ENCODE measurements around the gene KIF26B.

Gene KIF26B

GRCh38 chr1:245579881-245580280, 425.1 kb downstream of the KIF26B start:
- Histone ChIP-seq H3K9me3 (ENCODE audit: insufficient read depth, low read length) (no peaks in the 10 kb centered on the region), H3K4me3 (ENCODE audit: insufficient read length, low read depth) (no peak overlapping the region), H3K4me1 (ENCODE audit: insufficient read depth, insufficient read length) (peaks cover 2% of the 10 kb centered on the region), H3K27me3 (ENCODE audit: insufficient read depth, insufficient read length) (no peaks in the 10 kb centered on the region), H3K36me3 (ENCODE audit: insufficient read depth, insufficient read length, low read length) (no peaks in the 10 kb centered on the region), H3K9ac (ENCODE audit: insufficient read length, low read depth) (no peak overlapping the region)
- no peak for DNase-seq (ENCODE audit: low read depth, low spot score)
- TF ChIP-seq YY1 (IDR thresholded peaks at IDR 0.05; ENCODE audit: insufficient read depth, insufficient read length) (no peak), SUZ12 (IDR thresholded peaks at IDR 0.05; ENCODE audit: extremely low read depth, insufficient read depth, insufficient read length) (no peak), ZNF274 (IDR thresholded peaks at IDR 0.05; ENCODE audit: low read depth, low read length) (no peak)

GRCh38 chr1:245580651-245581050, 425.9 kb downstream of the KIF26B start:
- peaks cover 2% of the 10 kb centered on the region for H3K4me1 ChIP-seq (ENCODE audit: insufficient read depth, insufficient read length)
- TF ChIP-seq ZNF274 (IDR thresholded peaks at IDR 0.05; ENCODE audit: low read depth, low read length) (no peak), SUZ12 (IDR thresholded peaks at IDR 0.05; ENCODE audit: extremely low read depth, insufficient read depth, insufficient read length) (no peak), YY1 (IDR thresholded peaks at IDR 0.05; ENCODE audit: insufficient read depth, insufficient read length) (no peak)
- no peak for DNase-seq (ENCODE audit: low read depth, low spot score)
- no peaks in the 10 kb centered on the region for H3K27me3 ChIP-seq (ENCODE audit: insufficient read depth, insufficient read length)
- no peaks in the 10 kb centered on the region for H3K36me3 ChIP-seq (ENCODE audit: insufficient read depth, insufficient read length, low read length)
- no peak overlapping the region for H3K9ac ChIP-seq (ENCODE audit: insufficient read length, low read depth)
- no peaks in the 10 kb centered on the region for H3K9me3 ChIP-seq (ENCODE audit: insufficient read depth, low read length)
- no peak overlapping the region for H3K4me3 ChIP-seq (ENCODE audit: insufficient read length, low read depth)

- H3K9ac ChIP-seq (ENCODE audit: insufficient read length, low read depth) = no peak overlapping the region
- TF ChIP-seq ZNF274 (IDR thresholded peaks at IDR 0.05; ENCODE audit: low read depth, low read length) (no peak), SUZ12 (IDR thresholded peaks at IDR 0.05; ENCODE audit: extremely low read depth, insufficient read depth, insufficient read length) (no peak), YY1 (IDR thresholded peaks at IDR 0.05; ENCODE audit: insufficient read depth, insufficient read length) (no peak)
- H3K4me1 ChIP-seq (ENCODE audit: insufficient read depth, insufficient read length) = no peaks in the 10 kb centered on the region
- DNase-seq (ENCODE audit: low read depth, low spot score) = no peak
- no peaks in the 10 kb centered on the region for H3K9me3 ChIP-seq (ENCODE audit: insufficient read depth, low read length)
- H3K27me3 ChIP-seq (ENCODE audit: insufficient read depth, insufficient read length) = no peaks in the 10 kb centered on the region
- H3K4me3 ChIP-seq (ENCODE audit: insufficient read length, low read depth) = no peak overlapping the region
- H3K36me3 ChIP-seq (ENCODE audit: insufficient read depth, insufficient read length, low read length) = no peaks in the 10 kb centered on the region
Measured at GRCh38 chr1:245582026-245582425, 427.2 kb downstream of the KIF26B start.

- Histone ChIP-seq H3K27me3 (ENCODE audit: insufficient read depth, insufficient read length) (no peaks in the 10 kb centered on the region), H3K9me3 (ENCODE audit: insufficient read depth, low read length) (no peaks in the 10 kb centered on the region), H3K4me1 (ENCODE audit: insufficient read depth, insufficient read length) (no peaks in the 10 kb centered on the region), H3K36me3 (ENCODE audit: insufficient read depth, insufficient read length, low read length) (no peaks in the 10 kb centered on the region), H3K9ac (ENCODE audit: insufficient read length, low read depth) (no peak overlapping the region), H3K4me3 (ENCODE audit: insufficient read length, low read depth) (no peak overlapping the region)
- DNase-seq (ENCODE audit: low read depth, low spot score) = no peak
- TF ChIP-seq ZNF274 (IDR thresholded peaks at IDR 0.05; ENCODE audit: low read depth, low read length) = no peak
- no peak for TF ChIP-seq SUZ12 (IDR thresholded peaks at IDR 0.05; ENCODE audit: extremely low read depth, insufficient read depth, insufficient read length)
- no peak for TF ChIP-seq YY1 (IDR thresholded peaks at IDR 0.05; ENCODE audit: insufficient read depth, insufficient read length)
Measured at GRCh38 chr1:245583081-245583480, 428.3 kb downstream of the KIF26B start.

GRCh38 chr1:245583575-245584330, 429.0 kb downstream of the KIF26B start:
- H3K9me3 ChIP-seq (ENCODE audit: insufficient read depth, low read length) = no peaks in the 10 kb centered on the region
- no peaks in the 10 kb centered on the region for H3K27me3 ChIP-seq (ENCODE audit: insufficient read depth, insufficient read length)
- H3K36me3 ChIP-seq (ENCODE audit: insufficient read depth, insufficient read length, low read length) = no peaks in the 10 kb centered on the region
- TF ChIP-seq ZNF274 (IDR thresholded peaks at IDR 0.05; ENCODE audit: low read depth, low read length) (no peak), YY1 (IDR thresholded peaks at IDR 0.05; ENCODE audit: insufficient read depth, insufficient read length) (no peak), SUZ12 (IDR thresholded peaks at IDR 0.05; ENCODE audit: extremely low read depth, insufficient read depth, insufficient read length) (no peak)
- no peak for DNase-seq (ENCODE audit: low read depth, low spot score)
- H3K4me3 ChIP-seq (ENCODE audit: insufficient read length, low read depth) = no peak overlapping the region
- H3K4me1 ChIP-seq (ENCODE audit: insufficient read depth, insufficient read length) = no peaks in the 10 kb centered on the region
- H3K9ac ChIP-seq (ENCODE audit: insufficient read length, low read depth) = no peak overlapping the region

- TF ChIP-seq YY1 (IDR thresholded peaks at IDR 0.05; ENCODE audit: insufficient read depth, insufficient read length) (no peak), ZNF274 (IDR thresholded peaks at IDR 0.05; ENCODE audit: low read depth, low read length) (no peak), SUZ12 (IDR thresholded peaks at IDR 0.05; ENCODE audit: extremely low read depth, insufficient read depth, insufficient read length) (no peak)
- H3K4me3 ChIP-seq (ENCODE audit: insufficient read length, low read depth) = no peak overlapping the region
- H3K9me3 ChIP-seq (ENCODE audit: insufficient read depth, low read length) = no peaks in the 10 kb centered on the region
- no peaks in the 10 kb centered on the region for H3K27me3 ChIP-seq (ENCODE audit: insufficient read depth, insufficient read length)
- H3K9ac ChIP-seq (ENCODE audit: insufficient read length, low read depth) = no peak overlapping the region
- no peaks in the 10 kb centered on the region for H3K36me3 ChIP-seq (ENCODE audit: insufficient read depth, insufficient read length, low read length)
- H3K4me1 ChIP-seq (ENCODE audit: insufficient read depth, insufficient read length) = peaks cover 3% of the 10 kb centered on the region
- DNase-seq (ENCODE audit: low read depth, low spot score) = no peak
Measured at GRCh38 chr1:245585252-245585959, 430.6 kb downstream of the KIF26B start.

GRCh38 chr1:245587435-245588115, 432.8 kb downstream of the KIF26B start:
- no peak for TF ChIP-seq SUZ12 (IDR thresholded peaks at IDR 0.05; ENCODE audit: extremely low read depth, insufficient read depth, insufficient read length)
- no peak for TF ChIP-seq ZNF274 (IDR thresholded peaks at IDR 0.05; ENCODE audit: low read depth, low read length)
- no peak for TF ChIP-seq YY1 (IDR thresholded peaks at IDR 0.05; ENCODE audit: insufficient read depth, insufficient read length)
- Histone ChIP-seq H3K9ac (ENCODE audit: insufficient read length, low read depth) (no peak overlapping the region), H3K4me3 (ENCODE audit: insufficient read length, low read depth) (no peak overlapping the region), H3K4me1 (ENCODE audit: insufficient read depth, insufficient read length) (peaks cover 3% of the 10 kb centered on the region), H3K9me3 (ENCODE audit: insufficient read depth, low read length) (no peaks in the 10 kb centered on the region), H3K27me3 (ENCODE audit: insufficient read depth, insufficient read length) (no peaks in the 10 kb centered on the region), H3K36me3 (ENCODE audit: insufficient read depth, insufficient read length, low read length) (no peaks in the 10 kb centered on the region)
- DNase-seq (ENCODE audit: low read depth, low spot score) = no peak

Measured in NT2/D1 (cell line).